IgD-negative memory B cell (primary cell): ENCODE measurements around the gene TOR3A. TPM values are rescaled to one million over a fixed set of nuclear protein-coding genes. Genes with fewer than 3 reads are reported as not detected.
"Not testable (repeated sequence)": the region's sequence is repeated elsewhere in the genome, so short reads cannot be mapped to it uniquely, and the experiment has no call there.

Experiments used
- H3K27ac Mint-ChIP-seq, 3 donors: one replicate each; pipeline ENCODE4 v1.8.0; 2020 to 2022; ENCODE audit warnings: mild to moderate bottlenecking in 3 of 3, mixed read lengths in 3 of 3, moderate library complexity in 1 of 3
- H3K27me3 Mint-ChIP-seq: one replicate; pipeline ENCODE4 v1.8.0; 2021; ENCODE audit warnings: mixed read lengths
- H3K36me3 Mint-ChIP-seq: one replicate; pipeline ENCODE4 v1.8.0; 2020; ENCODE audit warnings: mild to moderate bottlenecking, mixed read lengths
- H3K4me1 Mint-ChIP-seq, 3 donors: one replicate each; pipeline ENCODE4 v1.8.0; 2020 to 2022; ENCODE audit warnings: mixed read lengths in 3 of 3, mild to moderate bottlenecking in 1 of 3
- H3K4me3 Mint-ChIP-seq, 4 donors: one replicate each; pipeline ENCODE4 v1.8.0; 2020 to 2022; ENCODE audit warnings: mild to moderate bottlenecking in 4 of 4, mixed read lengths in 4 of 4, moderate library complexity in 3 of 4
- H3K9me3 Mint-ChIP-seq, 3 donors: one replicate each; pipeline ENCODE4 v1.8.0; 2020 to 2021; ENCODE audit warnings: mixed read lengths in 3 of 3, mild to moderate bottlenecking in 1 of 3
- polyA plus RNA-seq: library from polyadenylated mRNA; unstranded; fragments of 300-500 nt; fragmentation: Illumina TruSeq; gene quantifications from one replicate; pipeline ENCODE4 v1.2.3, GENCODE V29; 2021

The TOR3A gene
- polyA plus RNA-seq, 1 donor from 2014 or later, result 111 TPM

- Mint-ChIP-seq H3K27ac (peak overlapping the region in 1 of 3 donors; percentile 91), H3K4me3 (no peak overlapping the region), H3K4me1 (peaks cover 0 to 2% (median 0%) of the 10 kb centered on the region in 3 donors), H3K36me3 (peaks cover 7% of the 10 kb centered on the region), H3K27me3 (no peaks in the 10 kb centered on the region), H3K9me3 (no peaks in the 10 kb centered on the region)
Observed at GRCh38 chr1:179108644-179109043, 26.8 kb downstream of the TOR3A start.

DNA sequence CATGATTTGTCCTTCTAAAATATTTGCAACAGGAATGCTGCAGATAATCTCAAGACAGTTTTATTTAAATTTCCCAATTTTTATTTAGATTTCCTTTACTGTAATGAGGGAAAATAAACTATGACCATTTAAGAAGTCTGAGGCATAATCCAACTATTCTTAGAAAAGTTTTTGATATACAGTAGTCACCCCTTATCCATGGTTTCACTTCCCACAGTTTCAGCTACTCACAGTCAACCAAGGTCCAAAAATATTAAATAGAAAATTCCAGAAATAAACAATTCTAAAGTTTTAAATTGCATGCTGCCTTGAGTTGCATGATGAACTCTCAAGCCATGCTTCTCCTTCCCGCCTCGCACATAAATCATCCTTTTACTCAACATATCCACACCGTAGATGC, 33.3 kb downstream of the TOR3A start:
- Mint-ChIP-seq H3K4me1 (peaks cover 0 to 3% (median 2%) of the 10 kb centered on the region in 3 donors), H3K4me3 (no peak overlapping the region), H3K27ac (no peak overlapping the region), H3K36me3 (peaks cover 11% of the 10 kb centered on the region), H3K27me3 (no peaks in the 10 kb centered on the region), H3K9me3 (no peaks in the 10 kb centered on the region)

- Mint-ChIP-seq H3K27me3 (no peaks in the 10 kb centered on the region), H3K4me3 (no peak overlapping the region), H3K36me3 (peaks cover 9% of the 10 kb centered on the region), H3K9me3 (no peaks in the 10 kb centered on the region), H3K27ac (no peak overlapping the region), H3K4me1 (peaks cover under 1 to 7% (median 2%) of the 10 kb centered on the region in 3 donors)
Observed at GRCh38 chr1:179119513-179119912, 37.6 kb downstream of the TOR3A start.

DNA sequence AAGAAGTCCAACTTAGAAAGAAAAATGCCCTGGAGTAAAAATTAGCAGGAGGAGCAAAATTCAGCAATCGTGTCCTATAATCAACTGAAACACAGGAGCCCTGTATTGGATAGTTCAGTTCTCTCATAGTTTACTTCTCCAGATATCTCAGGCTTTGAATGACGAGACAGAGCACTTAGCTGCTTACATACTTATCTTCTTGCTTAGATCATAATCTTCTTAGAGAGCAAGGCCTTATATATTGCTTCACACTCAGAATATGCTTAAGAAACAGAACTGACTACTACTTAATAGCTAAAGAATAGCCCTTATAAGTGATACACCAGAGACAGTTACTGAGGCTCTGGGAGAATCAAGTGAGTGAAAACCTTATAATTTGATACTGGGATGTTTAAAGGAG, 38.9 kb downstream of the TOR3A start:
- H3K27me3 Mint-ChIP-seq, result no peaks in the 10 kb centered on the region
- H3K9me3 Mint-ChIP-seq, result no peaks in the 10 kb centered on the region
- H3K36me3 Mint-ChIP-seq, result peaks cover 9% of the 10 kb centered on the region
- peak overlapping the region in 2 of 3 donors; percentile 6 to 38 for H3K27ac Mint-ChIP-seq
- no peak overlapping the region for H3K4me3 Mint-ChIP-seq
- H3K4me1 Mint-ChIP-seq, result peaks cover 1 to 7% (median 2%) of the 10 kb centered on the region in 3 donors

DNA sequence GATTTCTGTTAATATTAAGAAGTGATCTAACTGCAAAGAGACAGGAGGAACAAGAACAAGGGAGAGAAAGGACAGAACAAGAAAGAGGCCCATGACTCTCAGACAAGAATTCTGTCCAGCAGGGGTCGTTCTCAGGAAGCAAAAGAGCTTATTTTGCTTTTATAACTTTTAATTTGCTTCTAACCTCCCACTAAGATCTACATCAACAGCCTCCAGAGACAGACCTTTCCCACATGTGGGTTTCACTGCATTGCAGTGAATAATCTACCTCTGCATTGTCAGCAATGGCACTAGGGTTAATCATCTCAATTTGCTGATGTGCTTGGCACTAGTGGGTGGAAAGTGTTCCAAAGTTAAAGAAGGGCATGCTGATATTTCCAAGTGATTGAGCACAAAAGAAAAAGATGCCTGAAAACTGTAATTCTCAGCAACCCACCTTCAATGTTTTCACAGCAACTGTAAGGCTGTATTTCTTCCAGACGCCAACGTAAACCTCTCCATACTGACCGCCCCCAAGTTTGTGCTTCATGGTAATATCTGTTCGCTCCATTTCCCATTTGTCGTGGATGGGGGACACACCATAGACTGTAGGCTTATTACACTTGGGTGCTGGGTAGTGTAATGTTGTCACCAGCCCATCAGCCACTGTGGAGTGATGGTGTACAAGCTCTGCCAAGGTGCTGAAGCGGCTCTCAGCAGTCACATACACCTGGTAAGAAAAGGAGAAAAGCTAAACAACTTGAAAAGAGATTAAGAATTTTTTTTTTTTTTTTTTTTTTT, 39.5 kb downstream of the TOR3A start:
- Mint-ChIP-seq H3K27ac (peak overlapping the region in 2 of 3 donors; percentile 6 to 38), H3K27me3 (no peaks in the 10 kb centered on the region), H3K36me3 (peaks cover 9% of the 10 kb centered on the region), H3K4me3 (no peak overlapping the region), H3K9me3 (no peaks in the 10 kb centered on the region), H3K4me1 (peaks cover 1 to 7% (median 2%) of the 10 kb centered on the region in 3 donors)

DNA sequence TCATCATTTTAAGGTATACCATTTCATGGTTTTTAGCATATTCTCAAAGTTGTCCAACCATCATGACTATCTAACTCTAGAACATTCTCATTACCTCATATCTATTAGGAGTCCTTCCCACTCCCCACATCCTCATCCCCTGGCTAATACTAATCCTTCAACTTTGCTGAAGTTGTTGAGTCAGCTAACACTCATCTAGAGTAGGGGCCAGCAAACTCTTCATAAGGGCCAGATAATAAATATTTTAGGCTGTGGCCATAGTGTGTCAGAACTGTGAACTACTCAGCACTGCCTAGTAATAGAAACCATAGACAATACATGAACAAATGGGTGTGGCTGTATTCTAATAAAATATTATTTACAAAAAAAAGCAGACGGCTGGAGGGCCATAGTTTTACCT, 43.0 kb downstream of the TOR3A start:
- H3K9me3 Mint-ChIP-seq, result no peaks in the 10 kb centered on the region
- H3K4me3 Mint-ChIP-seq, result peak overlapping the region in 1 of 4 donors; percentile 14
- peak overlapping the region in 1 of 3 donors; percentile 81 for H3K27ac Mint-ChIP-seq
- peaks cover 4 to 12% (median 7%) of the 10 kb centered on the region in 3 donors for H3K4me1 Mint-ChIP-seq
- no peaks in the 10 kb centered on the region for H3K27me3 Mint-ChIP-seq
- H3K36me3 Mint-ChIP-seq, result peaks cover 1% of the 10 kb centered on the region

- H3K4me1 Mint-ChIP-seq, result peaks cover 5 to 7% (median 7%) of the 10 kb centered on the region in 3 donors
- peaks cover 1% of the 10 kb centered on the region for H3K36me3 Mint-ChIP-seq
- no peak overlapping the region for H3K4me3 Mint-ChIP-seq
- H3K9me3 Mint-ChIP-seq, result no peaks in the 10 kb centered on the region
- no peaks in the 10 kb centered on the region for H3K27me3 Mint-ChIP-seq
- no peak overlapping the region for H3K27ac Mint-ChIP-seq
Observed at GRCh38 chr1:179126338-179127060, 44.6 kb downstream of the TOR3A start.

DNA sequence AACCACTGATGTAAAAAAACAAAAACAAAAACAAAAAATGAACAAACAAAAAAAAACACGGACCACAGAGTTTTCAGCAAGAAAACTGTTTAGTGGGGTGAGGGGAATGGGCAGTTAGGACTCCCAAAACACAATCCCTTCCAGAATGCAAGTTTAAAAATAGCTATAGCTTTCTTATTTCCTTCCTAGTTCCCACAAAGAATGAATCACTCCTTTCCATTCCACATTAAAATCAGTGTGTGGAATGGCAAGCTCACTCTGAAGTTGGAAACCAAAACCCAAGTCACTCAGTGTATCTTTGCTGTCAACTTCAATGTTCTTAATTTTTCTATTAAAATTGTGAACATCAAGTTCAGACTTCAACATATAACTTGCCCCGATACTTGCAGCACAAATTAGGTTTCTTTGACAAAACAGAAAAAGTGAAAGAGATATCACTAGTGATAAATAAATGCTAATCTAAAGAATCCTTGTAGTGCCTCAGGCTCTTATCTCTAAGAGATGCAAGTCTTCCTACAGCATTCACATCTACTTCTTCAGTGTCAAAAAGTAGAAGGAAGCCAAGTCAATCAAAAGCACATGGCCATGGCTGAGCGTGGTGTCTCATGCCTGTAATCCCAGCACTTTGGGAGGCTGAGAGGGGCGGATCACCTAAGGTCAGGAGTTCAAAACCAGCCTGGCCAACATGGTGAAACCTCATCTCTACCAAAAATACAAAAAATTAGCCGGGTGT, 45.5 kb downstream of the TOR3A start:
- no peaks in the 10 kb centered on the region for H3K27me3 Mint-ChIP-seq
- H3K9me3 Mint-ChIP-seq, result no peaks in the 10 kb centered on the region
- H3K36me3 Mint-ChIP-seq, result no peaks in the 10 kb centered on the region
- H3K27ac Mint-ChIP-seq, result peak overlapping the region in 2 of 3 donors; percentile 9 to 19
- H3K4me3 Mint-ChIP-seq, result peak overlapping the region in 1 of 4 donors; percentile 49
- H3K4me1 Mint-ChIP-seq, result peaks cover 5 to 7% (median 7%) of the 10 kb centered on the region in 3 donors

DNA sequence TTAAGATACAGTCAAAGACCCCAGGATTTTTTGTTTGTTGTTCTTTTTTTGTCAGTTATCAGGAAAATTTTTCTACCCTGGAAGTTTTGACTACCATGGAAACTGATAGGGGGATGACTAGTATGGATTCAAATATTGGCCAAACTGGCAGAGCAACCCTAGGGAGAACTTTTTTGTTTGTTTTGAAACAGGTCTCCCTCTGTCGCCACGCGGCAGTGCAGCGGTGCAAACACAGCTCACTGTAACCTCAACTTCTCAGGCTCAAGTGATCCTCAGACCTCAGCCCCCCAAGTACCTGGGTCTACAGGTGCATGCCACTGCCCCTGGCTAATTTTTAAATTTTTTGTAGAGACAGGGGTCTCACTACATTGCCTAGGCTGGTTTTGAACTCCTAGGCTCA, 46.6 kb downstream of the TOR3A start:
- H3K27me3 Mint-ChIP-seq, result no peaks in the 10 kb centered on the region
- peak overlapping the region in 1 of 4 donors; percentile 22 for H3K4me3 Mint-ChIP-seq
- H3K36me3 Mint-ChIP-seq, result no peaks in the 10 kb centered on the region
- no peak overlapping the region for H3K27ac Mint-ChIP-seq
- H3K4me1 Mint-ChIP-seq, result peaks cover 5 to 7% (median 7%) of the 10 kb centered on the region in 3 donors
- H3K9me3 Mint-ChIP-seq, result no peaks in the 10 kb centered on the region

- H3K9me3 Mint-ChIP-seq, result no peaks in the 10 kb centered on the region
- H3K4me3 Mint-ChIP-seq, result peak overlapping the region; percentile 3 to 73 (median 40)
- H3K27ac Mint-ChIP-seq, result peak overlapping the region; percentile 12 to 91 (median 39)
- peaks cover 5 to 7% (median 6%) of the 10 kb centered on the region in 3 donors for H3K4me1 Mint-ChIP-seq
- no peaks in the 10 kb centered on the region for H3K27me3 Mint-ChIP-seq
- H3K36me3 Mint-ChIP-seq, result no peaks in the 10 kb centered on the region
Observed at GRCh38 chr1:179129702-179130473, 48.0 kb downstream of the TOR3A start.

DNA sequence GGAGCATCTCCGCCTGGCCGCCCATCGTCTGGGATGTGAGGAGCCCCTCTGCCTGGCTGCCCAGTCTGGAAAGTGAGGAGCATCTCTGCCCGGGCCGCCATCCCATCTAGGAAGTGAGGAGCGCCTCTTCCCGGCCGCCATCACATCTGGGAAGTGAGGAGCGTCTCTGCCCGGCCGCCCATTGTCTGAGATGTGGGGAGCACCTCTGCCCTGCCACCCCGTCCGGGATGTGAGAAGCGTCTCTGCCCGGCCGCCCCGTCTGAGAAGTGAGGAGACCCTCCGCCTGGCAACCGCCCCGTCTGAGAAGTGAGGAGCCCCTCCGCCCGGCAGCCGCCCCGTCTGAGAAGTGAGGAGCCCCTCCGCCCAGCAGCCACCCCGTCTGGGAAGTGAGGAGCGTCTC, 53.3 kb downstream of the TOR3A start:
- H3K4me3 Mint-ChIP-seq, H3K27me3 Mint-ChIP-seq, H3K9me3 Mint-ChIP-seq, H3K4me1 Mint-ChIP-seq, H3K27ac Mint-ChIP-seq, H3K36me3 Mint-ChIP-seq: not testable (repeated sequence)

DNA sequence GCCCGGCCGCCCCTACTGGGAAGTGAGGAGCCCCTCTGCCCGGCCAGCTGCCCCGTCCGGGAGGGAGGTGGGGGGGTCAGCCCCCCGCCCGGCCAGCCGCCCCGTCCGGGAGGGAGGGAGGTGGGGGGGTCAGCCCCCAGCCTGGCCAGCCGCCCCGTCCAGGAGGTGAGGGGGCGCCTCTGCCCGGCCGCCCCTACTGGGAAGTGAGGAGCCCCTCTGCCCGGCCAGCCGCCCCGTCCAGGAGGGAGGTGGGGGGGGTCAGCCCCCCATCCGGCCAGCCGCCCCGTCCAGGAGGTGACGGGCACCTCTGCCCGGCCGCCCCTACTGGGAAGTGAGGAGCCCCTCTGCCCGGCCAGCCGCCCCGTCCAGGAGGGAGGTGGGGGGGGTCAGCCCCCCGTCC, 53.8 kb downstream of the TOR3A start:
- not testable (repeated sequence) for H3K36me3 Mint-ChIP-seq, H3K27me3 Mint-ChIP-seq, H3K9me3 Mint-ChIP-seq, H3K4me1 Mint-ChIP-seq, H3K4me3 Mint-ChIP-seq, H3K27ac Mint-ChIP-seq

DNA sequence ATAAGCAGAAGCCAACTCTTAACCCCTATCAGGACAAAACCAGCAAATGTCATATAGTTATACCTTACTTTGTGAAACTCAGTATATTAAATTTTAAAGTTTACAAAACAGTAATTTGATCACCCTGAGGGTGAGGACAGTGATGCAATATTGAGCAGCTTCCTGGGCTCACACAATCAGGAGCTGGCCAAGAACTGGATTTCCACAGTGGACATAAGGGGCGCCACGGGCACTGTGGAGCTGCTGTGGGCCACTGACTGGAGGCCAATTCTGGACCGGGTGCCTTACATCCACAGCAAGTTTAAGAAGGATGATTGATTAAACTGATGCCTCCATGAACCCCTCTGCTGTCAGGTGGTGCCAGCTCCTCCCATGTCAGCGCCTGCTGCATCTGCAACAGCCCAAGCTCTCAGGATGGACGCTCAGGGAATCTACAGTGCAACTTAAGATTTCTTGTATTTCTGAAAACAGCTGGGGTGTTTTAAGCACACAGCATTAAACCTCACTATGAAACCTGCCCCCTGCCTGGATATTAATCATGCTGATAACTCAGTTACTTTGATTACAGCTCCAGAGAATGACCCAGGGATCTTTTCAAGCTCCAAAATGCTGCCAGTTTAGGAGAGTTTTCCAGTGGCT, 55.9 kb downstream of the TOR3A start:
- no peak overlapping the region for H3K27ac Mint-ChIP-seq
- peaks cover 3% of the 10 kb centered on the region for H3K36me3 Mint-ChIP-seq
- H3K4me1 Mint-ChIP-seq, result peaks cover 10 to 12% (median 10%) of the 10 kb centered on the region in 3 donors
- no peak overlapping the region for H3K4me3 Mint-ChIP-seq
- H3K27me3 Mint-ChIP-seq, result no peaks in the 10 kb centered on the region
- H3K9me3 Mint-ChIP-seq, result no peaks in the 10 kb centered on the region

DNA sequence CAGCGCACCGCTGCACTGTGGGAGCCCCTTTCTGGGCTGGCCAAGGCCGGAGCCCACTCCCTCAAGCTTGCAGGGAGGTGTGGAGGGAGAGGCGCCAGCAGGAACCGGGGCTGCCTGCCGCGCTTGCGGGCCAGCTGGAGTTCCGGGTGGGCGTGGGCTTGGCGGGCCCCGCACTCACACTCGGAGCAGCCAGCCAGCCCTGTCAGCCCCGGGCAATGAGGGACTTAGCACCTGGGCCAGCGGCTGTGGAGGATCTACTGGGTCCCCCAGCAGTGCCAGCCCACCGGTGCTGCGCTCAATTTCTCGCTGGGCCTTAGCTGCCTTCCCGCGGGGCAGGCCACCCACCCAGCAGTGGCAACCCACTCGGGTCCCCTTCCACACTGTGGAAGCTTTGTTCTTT, 56.9 kb downstream of the TOR3A start:
- H3K9me3 Mint-ChIP-seq, H3K4me3 Mint-ChIP-seq, H3K27ac Mint-ChIP-seq, H3K36me3 Mint-ChIP-seq, H3K27me3 Mint-ChIP-seq: not testable (repeated sequence)
- H3K4me1 Mint-ChIP-seq, result peaks cover 13 to 16% (median 13%) of the 10 kb centered on the region in 3 donors
